MM.1S (cell line): ENCODE results near the gene TOR1AIP1.

ENCODE experiments used
- DNase-seq: peaks from one replicate; pipeline ENCODE4 v3.0.0-alpha.2; 2015
- H2AFZ ChIP-seq: fragments of 300-600 bp; sonication (generic); 2 replicates; pipeline ENCODE4 v1.6.0; 2016; ENCODE audit warnings: antibody characterized with exemption, low read length
- H3F3A ChIP-seq: fragments of 300-600 bp; sonication (generic); 2 replicates; pipeline ENCODE4 v1.6.1; 2016; ENCODE audit warnings: mild to moderate bottlenecking, antibody characterized with exemption, low read length, moderate library complexity, mixed read lengths; ENCODE audit not compliant: insufficient read depth
- H3K27ac ChIP-seq: fragments of 300-600 bp; sonication (generic); 2 replicates; pipeline ENCODE4 v1.5.1; 2016; ENCODE audit warnings: mild to moderate bottlenecking, low read length
- H3K27me3 ChIP-seq: fragments of 300-600 bp; sonication (generic); replicated peaks from 2 replicates; pipeline ENCODE4 v1.6.0; 2016; ENCODE audit warnings: low read length; ENCODE audit not compliant: insufficient read depth
- H3K36me3 ChIP-seq: fragments of 300-600 bp; sonication (generic); replicated peaks from 2 replicates; pipeline ENCODE4 v1.6.1; 2016; ENCODE audit warnings: mild to moderate bottlenecking, low read length, mixed read lengths; ENCODE audit not compliant: insufficient read depth
- H3K4me1 ChIP-seq: fragments of 300-600 bp; sonication (generic); 2 replicates; pipeline ENCODE4 v1.6.1; 2016; ENCODE audit warnings: low read length, mixed read lengths
- H3K4me2 ChIP-seq: fragments of 300-600 bp; sonication (generic); 2 replicates; pipeline ENCODE4 v1.6.0; 2016; ENCODE audit warnings: low read depth, low read length
- H3K4me3 ChIP-seq: fragments of 300-600 bp; sonication (generic); 2 replicates; pipeline ENCODE4 v1.5.1; 2016; ENCODE audit warnings: low read length, mixed read lengths
- H3K79me2 ChIP-seq: fragments of 300-600 bp; sonication (generic); 2 replicates; pipeline ENCODE4 v1.6.1; 2016; ENCODE audit warnings: mixed run types, low read length, mixed read lengths
- H3K9ac ChIP-seq: fragments of 300-600 bp; sonication (generic); 2 replicates; pipeline ENCODE4 v1.6.1; 2016; ENCODE audit warnings: low read length, mixed read lengths
- H3K9me2 ChIP-seq: fragments of 300-600 bp; sonication (generic); replicated peaks from 2 replicates; pipeline ENCODE4 v1.6.1; 2016; ENCODE audit warnings: mild to moderate bottlenecking, low read length, mixed read lengths; ENCODE audit not compliant: insufficient read depth
- H3K9me3 ChIP-seq: fragments of 300-600 bp; sonication (generic); replicated peaks from 2 replicates; pipeline ENCODE4 v1.6.1; 2016; ENCODE audit warnings: mild to moderate bottlenecking, low read length, mixed read lengths; ENCODE audit not compliant: insufficient read depth
- H4K20me1 ChIP-seq: fragments of 300-600 bp; sonication (generic); 2 replicates; pipeline ENCODE4 v1.6.1; 2016; ENCODE audit warnings: mild to moderate bottlenecking, low read length, moderate library complexity, mixed read lengths; ENCODE audit not compliant: insufficient read depth
- CTCF ChIP-seq: fragments of 300-600 bp; sonication (generic); IDR thresholded peaks from 2 replicates; pipeline ENCODE4 v1.5.1; 2016; ENCODE audit warnings: antibody characterized with exemption, low read length, mixed read lengths
- EZH2 ChIP-seq: fragments of 300-600 bp; sonication (generic); optimal IDR thresholded peaks from 2 replicates; pipeline ENCODE3; 2017; ENCODE audit warnings: low read depth, mild to moderate bottlenecking, antibody characterized with exemption, low read length, mixed read lengths
- EZH2phosphoT487 ChIP-seq: fragments of 300-600 bp; sonication (generic); IDR thresholded peaks from 2 replicates; pipeline ENCODE4 v1.6.1; 2018; ENCODE audit warnings: antibody characterized with exemption, low read length

TOR1AIP1 gene

GRCh38 chr1:179951383-179952144 is 69.5 kb downstream of the TOR1AIP1 start:
- no peak overlapping the region for H3K9ac ChIP-seq
- no peak overlapping the region for H2AFZ ChIP-seq
- peaks cover 4% of the 10 kb centered on the region; the same call in 1 of the 2 replicates for H3K4me1 ChIP-seq
- H3K4me2 ChIP-seq = no peak overlapping the region
- no peaks in the 10 kb centered on the region for H3K9me2 ChIP-seq
- no peak overlapping the region for H3K27ac ChIP-seq
- DNase-seq = no peak
- TF ChIP-seq EZH2 (no peak), CTCF (no peak), EZH2phosphoT487 (no peak)
- no peak overlapping the region for H3K4me3 ChIP-seq
- no peaks in the 10 kb centered on the region for H3K36me3 ChIP-seq
- H3K79me2 ChIP-seq = peaks cover 20% of the 10 kb centered on the region
- H4K20me1 ChIP-seq = no peaks in the 10 kb centered on the region
- no peaks in the 10 kb centered on the region for H3K27me3 ChIP-seq
- no peaks in the 10 kb centered on the region for H3K9me3 ChIP-seq
- peaks cover 11% of the 10 kb centered on the region for H3F3A ChIP-seq

GRCh38 chr1:179952186-179952585 is 70.1 kb downstream of the TOR1AIP1 start:
- Histone ChIP-seq H3K9ac (no peak overlapping the region), H4K20me1 (0 out of 2 replicates have a peak, but pooled peaks cover 4% of the 10 kb centered on the region), H3F3A (peaks cover 11% of the 10 kb centered on the region), H3K4me1 (peaks cover 8% of the 10 kb centered on the region), H3K9me3 (no peaks in the 10 kb centered on the region), H3K4me2 (no peak overlapping the region), H3K27ac (no peak overlapping the region), H3K9me2 (no peaks in the 10 kb centered on the region), H3K79me2 (peaks cover 26% of the 10 kb centered on the region), H3K27me3 (no peaks in the 10 kb centered on the region), H3K36me3 (no peaks in the 10 kb centered on the region), H3K4me3 (no peak overlapping the region), H2AFZ (no peak overlapping the region)
- TF ChIP-seq EZH2phosphoT487 = no peak
- no peak for TF ChIP-seq EZH2
- no peak for TF ChIP-seq CTCF
- no peak for DNase-seq

GRCh38 chr1:179953974-179954492 is 71.9 kb downstream of the TOR1AIP1 start:
- H3K9me3 ChIP-seq = no peaks in the 10 kb centered on the region
- H3F3A ChIP-seq = peaks cover 11% of the 10 kb centered on the region
- 0 out of 2 replicates have a peak, but pooled peaks cover 7% of the 10 kb centered on the region for H4K20me1 ChIP-seq
- no peaks in the 10 kb centered on the region for H3K9me2 ChIP-seq
- TF ChIP-seq CTCF = peak; percentile 57
- no peak for TF ChIP-seq EZH2phosphoT487
- TF ChIP-seq EZH2 = no peak
- H3K27ac ChIP-seq = peak overlapping the region; percentile 74
- peaks cover 14% of the 10 kb centered on the region for H3K4me1 ChIP-seq
- peak; percentile 70 for DNase-seq
- peaks cover 45% of the 10 kb centered on the region for H3K79me2 ChIP-seq
- H3K4me3 ChIP-seq = peak overlapping the region; percentile 85
- H3K36me3 ChIP-seq = no peaks in the 10 kb centered on the region
- no peaks in the 10 kb centered on the region for H3K27me3 ChIP-seq
- peak overlapping the region; percentile 83 for H3K9ac ChIP-seq
- H3K4me2 ChIP-seq = peak overlapping the region; percentile 82
- peak overlapping the region; percentile 96 for H2AFZ ChIP-seq
